Glutamatergic neuron (in vitro differentiated cells): ENCODE data around the gene STK39. TPM values are rescaled to one million over a fixed set of nuclear protein-coding genes. Genes with fewer than 3 reads are reported as not detected.
A peak's percentile ranks its signal among the peaks of the same experiment; 100 is the strongest.

Source experiments
- DNase-seq: peaks from one replicate; pipeline ENCODE4 v3.0.0; 2022
- H3K27ac Mint-ChIP-seq: one replicate; pipeline ENCODE4 v1.8.0; 2020; ENCODE audit warnings: mild to moderate bottlenecking, mixed read lengths, inconsistent platforms; ENCODE audit not compliant: unreplicated experiment
- H3K27me3 Mint-ChIP-seq: one replicate; pipeline ENCODE4 v1.8.0; 2020; ENCODE audit warnings: mild to moderate bottlenecking, moderate library complexity, mixed read lengths, inconsistent platforms; ENCODE audit not compliant: unreplicated experiment
- H3K36me3 Mint-ChIP-seq: one replicate; pipeline ENCODE4 v1.8.0; 2020; ENCODE audit warnings: mild to moderate bottlenecking, mixed read lengths, inconsistent platforms; ENCODE audit not compliant: unreplicated experiment
- H3K4me1 Mint-ChIP-seq: one replicate; pipeline ENCODE4 v1.8.0; 2020; ENCODE audit warnings: mild to moderate bottlenecking, low read depth, mixed read lengths, inconsistent platforms; ENCODE audit not compliant: unreplicated experiment
- H3K4me3 Mint-ChIP-seq: one replicate; pipeline ENCODE4 v1.8.0; 2020; ENCODE audit warnings: mild to moderate bottlenecking, mixed read lengths, inconsistent platforms; ENCODE audit not compliant: unreplicated experiment
- H3K9me3 Mint-ChIP-seq: one replicate; pipeline ENCODE4 v1.8.0; 2020; ENCODE audit warnings: mild to moderate bottlenecking, moderate library complexity, mixed read lengths, inconsistent platforms; ENCODE audit not compliant: unreplicated experiment
- total RNA-seq: library from RNA; stranded (reverse); fragmentation: NEBNext Ultra II Directional; extraction: Animal tissue kit (Norgen Biotek cat#: 25700); gene quantifications from one replicate; pipeline ENCODE4 v1.2.1, GENCODE V29; 2021; ENCODE audit not compliant: unreplicated experiment
- TF ChIP-seq, protein P1 (sequence below): fragments of 200-600 bp; sonication (generic); IDR thresholded peaks from one replicate; pipeline ENCODE4 v1.5.0; 2021; ENCODE audit not compliant: partially characterized antibody, unreplicated experiment

The STK39 gene
- total RNA-seq, 1 donor from 2014 or later: 35.9 TPM

DNA sequence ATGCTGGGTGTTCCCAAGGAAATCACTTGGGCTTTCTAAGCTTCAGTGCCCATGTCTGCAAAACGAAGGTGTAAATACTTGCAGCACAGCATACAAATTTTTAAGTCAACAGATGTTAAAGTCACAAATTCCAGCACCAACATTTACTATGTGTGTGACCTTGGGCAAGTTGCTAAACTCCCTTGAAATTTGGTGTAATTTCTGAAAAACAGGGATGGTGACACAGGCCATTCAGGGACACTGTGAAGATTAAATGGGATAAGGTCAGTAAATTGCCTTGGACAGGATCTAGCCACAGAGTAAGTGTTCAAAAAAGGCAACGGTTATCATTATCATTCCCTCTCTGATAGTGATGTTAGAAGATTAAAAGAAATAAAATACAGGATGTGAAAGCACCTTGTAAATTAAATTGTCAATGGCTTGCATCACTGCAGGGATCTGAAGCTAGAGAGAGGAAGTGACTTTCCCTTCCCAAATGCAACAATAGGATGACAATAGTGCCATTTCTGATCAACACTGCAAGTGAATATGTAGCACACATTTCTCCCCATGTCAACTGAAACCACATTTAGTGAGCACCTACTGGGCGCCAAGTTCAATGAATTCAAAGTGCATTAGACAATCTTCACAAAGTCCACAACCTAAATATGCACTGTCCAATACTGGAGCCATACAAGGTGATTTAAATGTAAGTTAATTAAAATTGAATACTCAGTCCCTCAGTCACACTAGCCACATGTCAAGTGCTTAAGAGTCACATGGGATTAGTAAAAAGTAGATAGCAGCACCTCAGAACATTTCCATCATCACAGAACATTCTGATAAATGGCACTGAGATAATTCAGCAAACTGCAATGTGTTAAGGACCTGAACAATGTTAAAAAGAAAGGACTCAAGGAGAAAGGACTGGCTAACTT, 81.2 kb downstream of the STK39 start:
- Mint-ChIP-seq H3K4me1 (peaks cover 20% of the 10 kb centered on the region), H3K27ac (no peak overlapping the region), H3K9me3 (no peaks in the 10 kb centered on the region), H3K4me3 (no peak overlapping the region), H3K27me3 (no peaks in the 10 kb centered on the region), H3K36me3 (no peaks in the 10 kb centered on the region)
- TF ChIP-seq, protein P1, sequence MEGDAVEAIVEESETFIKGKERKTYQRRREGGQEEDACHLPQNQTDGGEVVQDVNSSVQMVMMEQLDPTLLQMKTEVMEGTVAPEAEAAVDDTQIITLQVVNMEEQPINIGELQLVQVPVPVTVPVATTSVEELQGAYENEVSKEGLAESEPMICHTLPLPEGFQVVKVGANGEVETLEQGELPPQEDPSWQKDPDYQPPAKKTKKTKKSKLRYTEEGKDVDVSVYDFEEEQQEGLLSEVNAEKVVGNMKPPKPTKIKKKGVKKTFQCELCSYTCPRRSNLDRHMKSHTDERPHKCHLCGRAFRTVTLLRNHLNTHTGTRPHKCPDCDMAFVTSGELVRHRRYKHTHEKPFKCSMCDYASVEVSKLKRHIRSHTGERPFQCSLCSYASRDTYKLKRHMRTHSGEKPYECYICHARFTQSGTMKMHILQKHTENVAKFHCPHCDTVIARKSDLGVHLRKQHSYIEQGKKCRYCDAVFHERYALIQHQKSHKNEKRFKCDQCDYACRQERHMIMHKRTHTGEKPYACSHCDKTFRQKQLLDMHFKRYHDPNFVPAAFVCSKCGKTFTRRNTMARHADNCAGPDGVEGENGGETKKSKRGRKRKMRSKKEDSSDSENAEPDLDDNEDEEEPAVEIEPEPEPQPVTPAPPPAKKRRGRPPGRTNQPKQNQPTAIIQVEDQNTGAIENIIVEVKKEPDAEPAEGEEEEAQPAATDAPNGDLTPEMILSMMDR: no peak
- DNase-seq: no peak

DNA sequence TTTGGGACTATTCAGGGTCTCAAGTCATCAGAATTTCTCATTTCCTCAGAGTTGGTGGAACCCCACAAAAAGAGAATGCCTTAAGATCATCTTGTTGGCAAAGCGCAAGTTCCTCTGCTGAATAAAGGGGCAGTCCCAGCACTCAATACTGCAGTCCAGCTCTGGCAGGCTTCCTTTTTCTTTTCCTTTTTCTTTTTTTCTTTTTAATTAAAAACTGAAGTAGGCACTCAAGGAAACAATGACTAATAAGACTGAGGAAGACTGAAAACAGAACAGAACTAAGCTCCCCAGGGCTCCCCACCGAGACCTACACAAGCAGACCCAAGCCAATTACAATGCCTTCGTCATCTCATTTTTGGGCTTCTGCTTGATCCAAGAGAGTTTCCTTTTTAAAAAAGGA, 82.0 kb downstream of the STK39 start:
- TF ChIP-seq, protein P1: no peak
- Mint-ChIP-seq H3K4me3 (no peak overlapping the region), H3K36me3 (no peaks in the 10 kb centered on the region), H3K27ac (no peak overlapping the region), H3K27me3 (no peaks in the 10 kb centered on the region), H3K4me1 (peaks cover 18% of the 10 kb centered on the region), H3K9me3 (no peaks in the 10 kb centered on the region)
- DNase-seq: no peak

DNA sequence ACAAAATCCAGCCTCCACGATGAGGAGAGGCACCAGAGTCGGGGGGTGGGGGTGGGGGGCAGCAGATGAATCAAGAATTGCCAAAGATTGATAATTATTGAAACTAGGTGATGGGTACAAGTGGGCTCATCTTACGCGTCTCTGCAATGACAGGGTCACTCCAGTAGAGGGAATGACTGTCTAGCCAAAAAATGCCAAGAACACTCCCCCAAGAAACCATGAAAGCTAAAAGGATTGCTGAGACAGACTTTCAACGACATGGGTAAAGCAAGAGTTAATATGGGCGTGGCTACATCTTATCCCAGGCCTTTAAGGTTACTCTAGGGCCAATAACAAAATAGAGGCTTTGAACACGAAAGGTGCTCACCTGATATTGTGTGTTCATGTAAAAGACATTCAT, 86.5 kb downstream of the STK39 start:
- no peaks in the 10 kb centered on the region for H3K36me3 Mint-ChIP-seq
- no peak for DNase-seq
- peaks cover 3% of the 10 kb centered on the region for H3K27me3 Mint-ChIP-seq
- no peak overlapping the region for H3K27ac Mint-ChIP-seq
- peaks cover 8% of the 10 kb centered on the region for H3K4me1 Mint-ChIP-seq
- no peaks in the 10 kb centered on the region for H3K9me3 Mint-ChIP-seq
- TF ChIP-seq, protein P1: peak; percentile 46
- H3K4me3 Mint-ChIP-seq: no peak overlapping the region

DNA sequence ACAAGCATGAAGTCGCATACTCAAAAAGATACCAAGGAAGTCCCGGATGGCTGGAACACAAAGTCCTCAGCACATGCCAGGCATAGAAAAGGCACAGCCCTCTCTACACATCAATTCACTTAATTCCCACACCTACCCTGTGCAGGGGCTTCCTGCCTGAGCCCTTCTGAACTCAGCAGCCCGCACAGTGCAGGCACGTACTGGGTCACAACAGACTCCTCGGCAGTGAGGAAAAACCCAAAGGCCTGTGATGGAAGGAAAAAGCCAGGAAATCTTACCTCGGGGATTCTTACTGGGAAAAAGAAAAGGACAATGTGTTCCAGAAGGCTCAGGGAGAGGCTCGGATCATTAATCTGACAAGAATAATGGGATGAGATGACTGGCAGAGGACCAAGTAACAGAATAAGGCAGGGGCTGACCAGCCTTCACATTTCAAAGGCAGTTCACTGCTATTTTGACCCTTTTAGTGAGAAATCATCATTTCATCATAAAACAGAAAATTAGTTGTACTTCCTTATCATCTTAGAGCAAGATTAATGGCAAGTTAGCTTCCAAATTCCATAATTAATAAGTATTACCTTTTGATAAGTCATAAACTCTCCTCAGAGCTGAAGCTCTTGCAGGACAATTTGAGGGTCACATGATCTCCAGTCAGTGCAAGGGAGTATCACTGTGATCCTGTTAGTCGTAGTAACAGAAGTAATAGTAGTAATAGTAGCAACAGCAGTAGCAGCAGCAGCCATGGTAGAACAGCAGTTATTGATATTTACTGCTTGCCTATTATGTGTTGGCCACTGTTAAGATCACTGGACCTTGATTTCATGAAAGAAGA, 87.4 kb downstream of the STK39 start:
- no peak overlapping the region for H3K27ac Mint-ChIP-seq
- DNase-seq: no peak
- H3K4me1 Mint-ChIP-seq: peaks cover 14% of the 10 kb centered on the region
- TF ChIP-seq, protein P1: no peak
- H3K27me3 Mint-ChIP-seq: peaks cover 3% of the 10 kb centered on the region
- H3K9me3 Mint-ChIP-seq: no peaks in the 10 kb centered on the region
- no peaks in the 10 kb centered on the region for H3K36me3 Mint-ChIP-seq
- no peak overlapping the region for H3K4me3 Mint-ChIP-seq
